Eye (tissue), 1 donor: ENCODE data around the gene DESI2.
"Not testable (repeated sequence)": the region's sequence is repeated elsewhere in the genome, so short reads cannot be mapped to it uniquely, and the experiment has no call there.

Experiments
- DNase-seq: peaks from one replicate; pipeline ENCODE4 v3.0.0-alpha.2; 2015

DESI2 gene

GRCh38 chr1:244709076-244709475 lies 56.1 kb downstream of the DESI2 start:
- DNase-seq, result no peak

- DNase-seq, result no peak
Measured at GRCh38 chr1:244709476-244710368, 56.8 kb downstream of the DESI2 start.

GRCh38 chr1:244710474-244711062 lies 57.6 kb downstream of the DESI2 start:
- DNase-seq, result no peak

GRCh38 chr1:244712669-244713068 lies 59.7 kb downstream of the DESI2 start:
- DNase-seq, result no peak

GRCh38 chr1:244713332-244713731 lies 60.4 kb downstream of the DESI2 start:
- DNase-seq, result no peak

- DNase-seq, result no peak
Measured at GRCh38 chr1:244727871-244728474, 75.0 kb downstream of the DESI2 start.

- peak; percentile 87 for DNase-seq
Measured at GRCh38 chr1:244730153-244730933, 77.4 kb downstream of the DESI2 start.

- peak; percentile 69 for DNase-seq
Measured at GRCh38 chr1:244730934-244731434, 78.1 kb downstream of the DESI2 start.

- no peak for DNase-seq
Measured at GRCh38 chr1:244731651-244732050, 78.7 kb downstream of the DESI2 start.

GRCh38 chr1:244732851-244733450 lies 80.0 kb downstream of the DESI2 start:
- DNase-seq, result no peak

- DNase-seq, result no peak
Measured at GRCh38 chr1:244735404-244735803, 82.5 kb downstream of the DESI2 start.

GRCh38 chr1:244735876-244736561 lies 83.1 kb downstream of the DESI2 start:
- no peak for DNase-seq

GRCh38 chr1:244739140-244739539 lies 86.2 kb downstream of the DESI2 start:
- DNase-seq, result not testable (repeated sequence)

- DNase-seq, result not testable (repeated sequence)
Measured at GRCh38 chr1:244740027-244740617, 87.2 kb downstream of the DESI2 start.

GRCh38 chr1:244741692-244742091 lies 88.8 kb downstream of the DESI2 start:
- no peak for DNase-seq

- no peak for DNase-seq
Measured at GRCh38 chr1:244749230-244750016, 96.5 kb downstream of the DESI2 start.

- no peak for DNase-seq
Measured at GRCh38 chr1:244751271-244751895, 98.5 kb downstream of the DESI2 start.

- no peak for DNase-seq
Measured at GRCh38 chr1:244755673-244756072, 102.7 kb downstream of the DESI2 start.

GRCh38 chr1:244757091-244757939 lies 104.4 kb downstream of the DESI2 start:
- no peak for DNase-seq
